GM18868 (cell line): ENCODE results near the gene ACCSL.

Experiments
- ATAC-seq: cut with Tn5 transposase; IDR thresholded peaks from one replicate; pipeline ENCODE4 v1.9.1; 2021; ENCODE audit warnings: mild to moderate bottlenecking, moderate library complexity; ENCODE audit not compliant: unreplicated experiment

Gene ACCSL

DNA sequence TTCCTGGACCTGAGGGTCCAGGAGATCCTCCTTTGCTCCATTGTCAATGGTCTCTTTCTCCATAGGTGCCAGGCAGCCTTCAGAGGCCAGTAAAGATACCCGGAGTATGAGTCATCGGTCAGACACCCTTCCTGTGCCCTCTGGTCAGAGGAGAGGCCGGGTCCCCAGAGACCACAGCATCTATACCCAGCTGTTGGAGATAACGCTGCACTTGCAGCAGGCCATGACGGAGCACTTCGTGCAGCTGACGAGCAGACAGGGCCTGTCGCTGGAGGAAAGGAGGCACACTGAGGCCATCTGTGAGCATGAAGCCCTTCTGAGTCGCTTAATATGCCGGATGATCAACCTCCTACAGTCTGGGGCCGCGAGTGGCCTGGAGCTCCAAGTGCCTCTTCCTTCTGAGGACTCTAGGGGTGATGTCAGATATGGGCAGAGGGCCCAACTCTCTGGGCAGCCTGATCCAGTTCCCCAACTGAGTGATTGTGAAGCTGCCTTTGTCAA lies at the start of gene ACCSL:
Gene ACCSL, plus strand, starts transcription at position 51 of the 501 bp plus-strand sequence. Its CDS starts 56 bp downstream, at position 107.
- ATAC-seq = no peak

DNA sequence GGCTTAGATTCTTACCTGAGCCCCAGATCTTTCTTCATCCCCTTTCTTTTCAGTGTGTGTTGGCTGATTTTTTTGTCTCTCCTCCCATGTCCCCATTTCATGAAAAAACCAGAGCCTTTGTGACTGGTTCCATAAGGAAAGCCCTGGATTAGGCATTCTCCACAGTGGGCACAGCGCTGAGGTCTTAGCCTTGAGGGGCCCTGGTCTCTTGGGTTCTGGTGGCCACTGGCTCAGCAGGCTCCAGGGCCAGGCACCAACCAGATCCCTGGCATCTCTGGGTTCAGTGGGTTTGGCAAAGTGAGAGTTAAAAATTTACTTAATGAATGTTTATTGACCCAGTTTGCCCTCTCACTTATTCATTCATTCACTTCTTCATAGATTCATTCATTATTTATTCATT lies 49.5 kb upstream of the ACCSL start:
- no peak for ATAC-seq

DNA sequence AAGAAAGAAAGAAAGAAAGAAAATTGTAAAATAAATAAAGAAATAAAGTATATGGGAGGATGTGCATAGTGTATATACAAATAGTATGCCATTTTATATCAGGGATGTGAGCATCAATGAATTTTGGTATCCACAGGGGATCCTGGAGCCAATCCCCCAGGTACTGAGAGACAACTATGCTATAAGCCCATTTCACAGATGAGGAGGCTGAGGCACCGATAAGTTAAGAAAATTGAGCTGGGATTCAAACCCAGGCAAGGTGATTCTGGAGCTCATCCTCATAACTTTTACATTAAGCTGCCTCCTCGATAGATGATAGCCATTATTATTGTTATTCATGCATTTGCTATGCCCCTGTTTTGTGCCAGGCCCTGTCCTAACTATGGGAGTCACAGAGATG lies 47.0 kb upstream of the ACCSL start:
- no peak for ATAC-seq

DNA sequence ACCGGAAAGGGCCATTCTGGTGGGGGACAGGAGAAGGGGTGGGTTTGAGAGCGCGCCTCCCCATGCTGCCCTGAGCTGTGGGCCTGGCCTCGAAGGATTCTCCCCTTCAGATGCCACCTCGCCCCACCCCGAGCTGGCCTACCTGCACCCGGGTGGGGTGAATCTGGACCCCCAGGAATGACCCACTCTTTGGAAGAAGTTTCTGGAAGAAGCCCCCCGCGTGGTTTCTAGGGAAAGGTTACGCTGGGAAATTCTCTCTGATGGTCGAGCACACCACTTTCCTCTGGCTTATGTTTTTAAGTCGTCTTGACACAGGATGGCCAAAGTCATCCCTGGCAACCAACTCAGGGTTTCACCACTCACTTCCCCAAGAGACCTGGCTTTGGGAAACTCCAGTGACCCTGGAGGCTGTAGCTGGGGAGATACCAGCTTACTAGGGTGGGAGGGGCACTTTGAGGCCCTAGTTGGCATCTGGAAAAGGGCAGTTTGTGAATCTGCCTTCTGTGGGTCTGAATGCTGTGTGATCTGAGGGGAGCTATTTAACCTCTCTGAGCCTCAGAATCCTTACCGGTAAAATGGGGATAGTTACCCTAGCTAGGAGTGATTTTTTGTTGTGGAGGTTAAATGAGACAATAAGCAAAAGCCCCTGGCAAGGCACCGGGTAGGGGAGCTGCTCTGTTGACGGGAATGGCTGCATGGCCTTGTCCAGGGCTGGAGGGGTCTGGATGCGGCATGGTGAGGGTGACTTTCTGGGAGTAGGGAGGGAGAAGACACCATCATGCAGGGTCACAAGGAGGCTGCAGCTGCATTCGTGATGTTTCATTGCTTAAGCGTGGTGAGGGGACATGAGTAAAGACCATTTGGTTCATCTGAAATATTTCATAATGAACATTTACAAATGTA lies 45.3 kb upstream of the ACCSL start:
- no peak for ATAC-seq

DNA sequence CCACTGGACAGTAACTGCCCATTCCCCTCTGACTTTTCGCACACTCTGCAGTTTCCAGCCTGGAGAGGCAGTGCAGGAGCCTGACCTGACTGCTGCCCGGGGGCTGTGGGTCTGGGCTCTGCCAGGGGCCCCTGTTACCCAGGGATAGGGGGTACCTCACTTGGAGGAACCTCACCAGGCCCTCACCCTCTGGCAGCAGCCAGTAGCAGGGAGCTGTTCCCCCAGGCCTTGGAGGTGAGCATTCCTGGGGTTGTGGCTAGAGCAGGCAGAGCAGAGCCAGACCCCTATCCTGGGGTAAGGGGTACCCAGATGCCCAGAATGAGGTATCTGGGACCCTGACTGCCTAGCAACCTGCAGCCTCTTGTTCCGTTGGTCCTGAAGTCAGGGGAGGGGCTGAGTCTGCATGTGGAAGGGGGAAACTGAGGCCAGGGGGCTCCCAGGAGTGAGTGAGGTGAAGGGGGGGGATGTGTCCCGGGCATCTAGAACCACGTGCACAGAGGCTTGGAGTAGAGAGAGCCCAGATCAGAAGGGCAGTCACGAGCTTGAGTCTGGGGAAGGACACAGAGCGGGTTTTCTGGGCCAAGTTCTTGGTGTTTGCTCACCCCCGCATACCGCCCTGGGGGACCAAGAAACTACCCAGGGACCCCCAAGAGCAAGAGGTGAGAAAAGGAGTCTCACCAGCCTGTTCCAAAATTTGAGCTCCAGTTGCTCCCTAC lies 43.9 kb upstream of the ACCSL start:
- no peak for ATAC-seq

DNA sequence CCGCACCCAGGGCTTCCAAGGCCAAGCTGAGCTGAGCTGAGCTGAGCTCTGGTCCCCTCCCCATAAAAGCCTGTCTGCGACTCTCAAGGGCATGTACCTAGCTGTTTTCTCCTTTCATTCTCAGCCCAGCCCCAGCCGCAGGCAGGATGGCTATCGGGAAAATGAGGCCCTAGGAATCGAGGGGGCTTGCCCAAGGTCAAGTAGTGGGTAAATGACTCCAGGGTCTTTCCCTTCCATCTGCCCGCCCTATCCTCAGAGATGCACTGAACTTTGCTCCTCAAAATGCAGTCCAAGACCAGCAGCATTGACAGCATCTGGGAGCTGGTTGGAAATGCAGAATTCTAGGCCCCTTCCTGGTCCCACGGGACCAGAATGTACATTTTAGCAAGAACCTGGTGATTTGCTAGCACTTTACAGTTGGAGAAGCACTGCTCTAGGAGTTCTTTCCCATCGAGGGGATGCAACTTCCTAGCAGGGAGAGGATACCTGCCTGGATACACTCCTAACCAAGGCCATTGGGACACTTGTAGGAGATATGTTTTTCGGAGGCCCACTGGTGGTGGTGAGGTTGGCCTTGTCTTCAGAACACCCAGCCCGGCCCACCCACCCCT lies 43.2 kb upstream of the ACCSL start:
- no peak for ATAC-seq

DNA sequence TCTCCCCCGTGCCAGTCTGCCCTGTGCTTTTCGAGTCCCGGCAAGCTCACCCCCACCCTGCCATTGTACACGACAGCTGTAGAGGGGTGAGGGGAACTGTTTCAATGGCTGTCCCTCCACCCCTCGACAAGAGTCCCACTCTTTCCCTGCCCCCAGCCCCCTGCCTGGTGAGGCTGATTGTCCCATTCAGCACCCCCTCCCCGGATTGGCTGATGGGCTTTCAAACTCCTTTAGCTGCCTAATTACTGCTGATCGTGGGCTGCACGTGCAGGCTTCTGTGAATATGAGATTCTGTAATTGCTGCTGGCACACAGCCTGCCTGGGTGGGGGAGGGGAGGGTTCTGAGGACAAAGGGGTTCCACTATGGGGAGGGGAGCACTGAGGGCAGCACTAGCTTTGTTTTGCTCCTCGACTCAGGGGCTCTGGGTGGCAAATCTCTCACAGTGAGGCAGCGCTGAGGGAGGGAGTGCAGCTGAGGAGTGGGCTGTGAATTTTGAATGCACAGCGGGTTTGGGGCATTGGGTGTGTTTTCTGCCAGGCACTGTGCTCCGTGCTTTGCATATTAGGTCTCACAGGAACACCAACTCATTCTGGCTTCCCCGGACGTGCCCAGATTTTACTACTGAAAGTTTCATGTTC lies 42.6 kb upstream of the ACCSL start:
- ATAC-seq = no peak

DNA sequence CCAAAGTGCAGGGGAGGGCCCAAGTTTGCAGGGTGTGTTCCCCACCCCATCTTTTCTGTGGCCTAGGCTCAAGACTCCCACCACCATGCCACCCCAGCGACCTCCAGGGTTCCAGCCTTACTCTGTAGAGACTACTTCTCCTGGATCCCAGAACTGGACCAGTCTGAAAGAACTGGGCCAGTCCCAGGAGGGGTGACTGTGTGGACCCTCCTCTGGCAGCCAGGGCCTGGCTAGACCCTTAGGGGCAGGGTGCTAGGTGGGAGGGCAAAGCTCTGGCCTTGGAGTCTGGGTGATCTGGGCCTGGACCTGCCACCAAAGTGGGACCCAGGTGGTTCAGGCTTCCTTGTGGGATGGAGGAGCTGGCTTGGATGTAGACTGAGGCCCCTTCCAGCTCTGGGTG lies 41.8 kb upstream of the ACCSL start:
- ATAC-seq = no peak

DNA sequence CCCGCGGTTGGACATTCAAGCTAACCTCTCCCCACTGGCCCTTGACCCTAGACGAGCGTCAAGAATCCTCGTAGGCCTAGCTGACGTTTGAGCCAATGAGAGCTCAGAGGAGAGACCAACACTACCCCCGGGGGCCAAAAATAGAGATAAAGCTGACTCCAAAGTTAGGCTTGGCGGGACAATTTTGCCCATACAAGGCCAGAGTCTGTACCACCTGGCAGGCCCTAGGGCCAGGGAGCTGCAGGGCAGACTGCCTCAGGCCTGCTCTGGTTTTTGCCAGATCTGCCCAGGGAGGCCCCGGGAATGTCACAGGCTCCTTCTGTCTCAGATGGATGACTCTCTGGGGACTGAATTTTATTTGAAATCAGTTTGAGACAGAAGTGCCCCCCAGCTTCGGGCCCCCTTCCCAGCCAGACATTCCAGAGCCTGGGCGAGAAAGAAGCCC lies 40.8 kb upstream of the ACCSL start:
- no peak for ATAC-seq

DNA sequence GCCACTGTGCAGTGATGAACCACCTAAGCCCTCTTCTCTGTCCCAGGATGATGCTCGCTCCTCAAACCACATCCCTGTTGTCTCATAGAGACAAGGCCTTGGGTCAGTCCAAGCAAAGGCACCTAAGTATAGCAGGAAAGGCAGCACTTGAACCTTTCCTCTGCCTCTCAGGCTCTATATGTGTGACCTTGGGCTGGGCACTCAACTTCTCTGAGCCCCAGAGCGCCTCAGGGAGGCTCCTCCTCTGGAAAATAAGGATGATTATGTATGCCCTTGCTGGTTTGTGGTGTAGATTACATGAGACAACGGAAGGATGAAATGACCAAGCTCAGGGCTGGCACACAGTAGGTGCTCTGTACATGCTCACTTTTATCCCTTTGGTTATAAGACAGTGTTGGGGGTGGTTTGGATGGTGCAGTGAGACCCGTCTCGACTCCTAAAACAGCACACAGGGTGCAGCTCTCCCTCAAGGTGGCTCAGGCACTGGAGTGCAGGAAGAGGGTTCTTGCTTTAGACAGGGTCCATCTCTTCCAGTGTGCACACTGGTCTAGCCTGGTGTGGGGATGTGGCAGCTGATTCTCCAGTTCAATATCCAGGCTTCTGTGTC lies 40.2 kb upstream of the ACCSL start:
- ATAC-seq = no peak

DNA sequence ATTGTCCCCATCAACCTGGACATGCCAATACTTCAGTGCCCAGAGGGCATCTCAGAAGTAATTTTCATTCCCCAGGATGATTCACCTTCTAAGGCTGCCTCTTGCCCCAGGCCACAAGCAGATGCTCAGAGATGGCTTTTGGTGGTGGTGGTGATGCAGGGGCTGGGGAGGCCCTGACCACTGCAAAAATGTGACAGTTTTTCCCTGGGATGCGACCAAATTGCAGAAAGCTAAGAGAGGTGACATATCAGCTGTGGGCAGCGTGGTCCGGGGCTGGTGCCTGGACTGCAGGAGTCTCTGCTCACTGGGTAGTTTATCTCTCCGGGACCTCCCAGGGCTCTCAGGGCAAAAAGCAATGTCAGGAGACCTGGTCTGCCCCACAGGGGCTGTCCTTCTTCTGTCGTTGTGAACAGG lies 39.7 kb upstream of the ACCSL start:
- no peak for ATAC-seq

DNA sequence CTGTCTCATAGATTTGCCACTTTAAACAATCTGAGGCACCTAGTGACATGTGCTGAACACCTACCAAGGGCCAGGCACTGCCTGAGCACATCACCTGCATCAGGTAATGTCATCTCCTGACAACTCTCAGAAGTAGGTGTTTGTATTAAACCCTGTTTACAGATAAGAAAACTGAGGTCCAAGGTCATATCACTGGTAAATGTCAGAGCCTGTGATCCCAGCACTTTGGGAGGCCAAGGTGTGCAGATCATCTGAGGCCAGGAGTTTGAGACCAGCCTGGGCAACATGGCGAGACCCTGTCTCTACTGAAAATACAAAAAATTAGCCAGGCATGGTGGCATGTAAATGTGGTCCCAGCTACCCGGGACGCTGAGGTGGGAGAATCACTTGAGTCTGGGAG lies 39.1 kb upstream of the ACCSL start:
- no peak for ATAC-seq

DNA sequence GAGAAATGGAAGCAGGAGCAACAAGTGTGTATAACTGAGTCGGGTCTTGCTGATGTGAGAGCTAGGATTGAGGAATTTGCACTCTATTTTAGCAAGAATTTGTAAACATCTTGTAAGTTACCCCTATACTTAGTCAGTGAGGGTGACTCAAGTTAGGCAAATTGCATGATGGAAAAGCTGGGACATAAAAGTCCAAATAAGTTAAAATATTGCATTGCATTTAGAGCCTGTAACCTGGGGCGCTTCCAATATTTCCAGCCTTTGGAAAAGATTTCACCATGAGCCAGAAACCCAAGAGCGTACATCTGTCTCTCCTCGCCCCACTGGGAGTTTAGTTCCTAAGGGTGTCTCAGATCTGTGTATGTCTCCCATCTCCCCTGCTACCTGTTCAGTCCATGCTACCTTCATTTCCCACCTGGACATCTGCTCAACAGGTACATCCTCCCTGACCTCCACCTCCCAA lies 37.0 kb upstream of the ACCSL start:
- ATAC-seq = no peak

DNA sequence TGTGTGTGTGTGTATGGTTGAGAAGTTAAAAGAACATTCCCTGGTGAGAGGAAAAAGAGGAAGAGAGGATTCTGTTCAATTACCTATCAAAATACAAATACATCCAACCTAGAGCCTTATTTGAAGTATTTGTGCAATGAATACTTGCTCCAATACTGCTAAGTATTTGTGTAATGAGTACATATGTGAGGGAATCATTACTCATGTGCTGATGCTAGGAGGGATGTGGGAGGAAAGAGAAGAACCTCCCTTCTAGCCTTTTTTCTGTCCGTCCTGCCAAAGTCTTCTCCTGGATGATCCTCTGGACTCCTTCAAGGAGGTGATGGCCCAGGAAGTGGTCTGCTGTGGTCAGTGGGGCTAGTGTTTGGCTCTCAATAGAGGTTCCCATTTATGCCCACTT lies 36.0 kb upstream of the ACCSL start:
- no peak for ATAC-seq

DNA sequence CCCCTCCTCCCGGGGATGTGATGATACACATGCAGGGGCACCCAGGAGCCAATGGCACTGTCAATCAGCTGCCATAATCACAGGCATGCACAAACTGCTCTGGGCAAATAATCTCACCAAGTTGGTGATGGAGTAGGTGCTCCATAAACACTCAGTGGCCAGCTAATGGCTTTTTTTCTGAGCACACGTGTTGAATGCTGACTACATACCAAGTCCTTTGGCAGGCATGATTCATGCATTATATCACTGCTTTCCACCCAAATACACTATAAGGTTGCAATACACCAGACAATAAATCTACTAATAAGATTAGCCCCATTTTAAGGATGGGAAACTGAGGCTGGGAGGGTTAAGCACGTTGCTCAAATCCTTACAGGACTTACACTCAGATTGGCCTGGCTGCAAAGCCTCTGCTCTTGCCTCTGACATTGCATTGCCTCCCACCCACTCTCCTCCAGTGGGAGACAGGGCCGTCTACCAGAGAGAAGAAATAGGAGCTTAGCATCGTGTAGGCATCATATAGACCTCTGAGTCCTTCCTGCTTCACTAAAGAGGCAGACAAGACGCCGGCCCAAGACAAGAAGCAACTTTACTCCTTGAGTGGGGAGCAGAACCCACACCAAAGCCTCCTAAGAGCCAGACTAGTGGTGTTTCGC lies 32.7 kb upstream of the ACCSL start:
- no peak for ATAC-seq

DNA sequence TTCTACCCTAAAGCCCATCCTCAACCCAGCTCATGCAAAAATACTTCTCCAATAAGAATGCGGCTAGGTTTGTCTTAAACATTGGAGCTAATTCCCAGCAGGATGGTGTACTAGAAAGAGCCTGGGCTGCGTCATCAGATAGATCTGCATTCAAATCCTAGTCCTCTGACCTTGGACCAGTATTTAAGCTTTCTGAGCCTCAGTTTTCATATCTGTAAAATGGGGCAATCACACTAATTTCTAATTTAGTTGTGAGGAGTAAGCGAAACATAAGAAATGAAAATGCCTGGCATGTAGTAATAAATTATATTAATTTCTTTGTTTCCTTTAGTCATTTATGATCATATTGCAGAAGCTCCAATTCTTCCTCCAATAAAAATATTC lies 32.2 kb upstream of the ACCSL start:
- ATAC-seq = no peak

DNA sequence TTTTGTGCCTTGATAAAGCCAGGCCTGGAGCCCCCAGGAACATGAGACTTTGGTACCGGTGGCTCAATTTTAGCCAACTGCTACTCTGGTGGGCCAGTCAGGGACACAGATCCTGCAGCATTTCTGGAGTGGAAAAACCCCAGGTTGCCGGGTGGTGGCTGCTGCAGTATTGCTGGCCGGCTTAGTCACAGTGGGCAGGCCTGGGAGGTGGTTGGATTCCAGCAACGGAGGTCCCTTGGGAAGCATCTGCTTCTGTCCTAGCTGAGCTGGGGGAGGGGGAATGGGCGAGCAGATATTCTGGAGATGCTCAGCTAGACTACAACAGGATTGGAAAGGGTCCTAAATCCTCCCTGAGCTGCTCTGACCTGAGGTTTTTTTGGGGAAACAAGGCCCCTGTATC lies 31.6 kb upstream of the ACCSL start:
- ATAC-seq = no peak

DNA sequence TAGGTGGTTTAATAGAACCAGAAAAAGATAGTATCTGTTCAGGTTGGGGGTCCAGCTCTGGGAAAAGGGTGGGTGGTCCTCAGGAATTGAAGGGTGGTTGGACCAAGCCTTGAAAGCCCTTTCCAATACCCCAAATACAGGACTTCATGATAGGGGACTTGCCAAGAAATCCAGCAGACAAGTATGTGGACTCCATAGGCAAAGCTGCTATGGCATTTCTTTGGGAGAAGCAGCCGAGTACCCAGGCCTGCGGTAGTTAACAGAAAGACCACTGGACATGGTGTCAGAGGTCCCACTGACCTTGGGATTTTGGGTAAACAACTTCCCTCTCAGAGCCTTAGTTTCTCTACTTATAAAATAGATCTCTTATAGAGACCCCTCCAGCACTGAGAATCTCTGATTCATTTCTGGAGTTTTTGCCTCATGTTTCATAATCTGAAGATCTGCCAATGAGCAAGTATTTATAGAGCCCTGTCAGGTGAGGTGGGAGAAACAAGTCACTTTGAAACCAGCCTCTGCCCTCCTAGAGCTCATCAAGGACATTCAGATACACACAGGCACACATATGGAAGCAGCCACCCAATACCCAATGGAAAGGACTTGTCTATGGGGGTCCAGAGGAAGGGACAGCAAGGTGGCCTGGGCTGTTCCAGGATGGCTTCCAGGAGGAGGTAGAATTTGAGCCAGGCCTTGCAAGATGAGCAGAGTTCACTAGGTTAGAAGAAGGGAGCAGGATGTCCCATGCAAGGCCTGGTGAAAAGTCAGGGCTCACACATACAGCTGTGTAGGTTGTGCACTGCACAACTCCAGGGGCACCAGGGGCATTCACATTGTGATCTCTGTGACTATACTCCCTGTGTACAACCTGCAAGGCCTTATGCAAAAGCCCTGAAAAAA lies 31.0 kb upstream of the ACCSL start:
- ATAC-seq = peak; percentile 71
